ENCODE results near the gene FAM171A1.

- TF ChIP-seq CTCF (IDR thresholded peaks at IDR 0.05) (no peak), POLR2A (IDR thresholded peaks at IDR 0.05) (no peak)
Observed at GRCh38 chr10:15309221-15309620, 61.9 kb downstream of the FAM171A1 start.

All from uterus (tissue), 2 donors.